ENCODE data around the gene ZNF142. TPM values are rescaled to one million over a fixed set of nuclear protein-coding genes. Genes with fewer than 3 reads are reported as not detected.

Gene ZNF142
- total and polyA plus RNA-seq, 2 donors from 2014 or later = 3.7 to 33.6 TPM

DNA sequence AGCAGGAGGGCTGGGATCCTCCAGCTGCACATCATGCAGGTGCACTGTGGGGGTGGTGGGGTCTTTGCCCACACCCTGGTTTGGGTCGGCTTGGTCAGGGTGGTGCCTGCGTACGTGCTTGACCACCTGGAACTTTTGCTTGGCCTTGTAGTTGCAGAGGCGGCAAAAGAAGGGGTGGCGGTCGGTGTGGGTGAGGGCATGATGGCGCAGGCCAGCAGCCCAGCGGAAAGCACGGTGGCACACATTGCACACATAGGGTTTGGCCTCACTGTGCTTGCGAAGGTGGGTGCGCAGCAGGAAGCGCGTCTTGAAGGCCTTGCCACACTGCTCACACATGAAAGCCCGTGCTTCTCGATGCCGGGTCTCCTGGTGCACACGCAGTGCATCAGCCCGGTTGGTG lies 21.1 kb downstream of the ZNF142 start:
- DNase-seq (no peak), FAIRE-seq (no peak)
- Histone ChIP-seq H3K36me3 (ENCODE audit: control insufficient read depth in 2 of 3, insufficient read depth in 3 of 3, low read length in 3 of 3) (peaks cover 6 to 58% (median 39%) of the 10 kb centered on the region in 3 donors), H3K9ac (ENCODE audit: low read length in 3 of 3) (no peak overlapping the region), H3K27me3 (ENCODE audit: control insufficient read depth, insufficient read depth, low read length) (no peaks in the 10 kb centered on the region), H3K4me1 (ENCODE audit: control insufficient read depth in 2 of 3, insufficient read depth in 2 of 3, low read depth in 1 of 3, low read length in 3 of 3) (no peaks in the 10 kb centered on the region), H3K27ac (ENCODE audit: low read depth in 2 of 2, low read length in 2 of 2) (no peak overlapping the region), H3K4me3 (ENCODE audit: low read length in 3 of 3) (no peak overlapping the region), H3K9me3 (ENCODE audit: control insufficient read depth in 2 of 3, insufficient read depth in 1 of 3, low read length in 3 of 3) (no peaks in the 10 kb centered on the region)
- intact Hi-C loops (cut with DNase I) = no loop called here
- TF ChIP-seq, protein P1, sequence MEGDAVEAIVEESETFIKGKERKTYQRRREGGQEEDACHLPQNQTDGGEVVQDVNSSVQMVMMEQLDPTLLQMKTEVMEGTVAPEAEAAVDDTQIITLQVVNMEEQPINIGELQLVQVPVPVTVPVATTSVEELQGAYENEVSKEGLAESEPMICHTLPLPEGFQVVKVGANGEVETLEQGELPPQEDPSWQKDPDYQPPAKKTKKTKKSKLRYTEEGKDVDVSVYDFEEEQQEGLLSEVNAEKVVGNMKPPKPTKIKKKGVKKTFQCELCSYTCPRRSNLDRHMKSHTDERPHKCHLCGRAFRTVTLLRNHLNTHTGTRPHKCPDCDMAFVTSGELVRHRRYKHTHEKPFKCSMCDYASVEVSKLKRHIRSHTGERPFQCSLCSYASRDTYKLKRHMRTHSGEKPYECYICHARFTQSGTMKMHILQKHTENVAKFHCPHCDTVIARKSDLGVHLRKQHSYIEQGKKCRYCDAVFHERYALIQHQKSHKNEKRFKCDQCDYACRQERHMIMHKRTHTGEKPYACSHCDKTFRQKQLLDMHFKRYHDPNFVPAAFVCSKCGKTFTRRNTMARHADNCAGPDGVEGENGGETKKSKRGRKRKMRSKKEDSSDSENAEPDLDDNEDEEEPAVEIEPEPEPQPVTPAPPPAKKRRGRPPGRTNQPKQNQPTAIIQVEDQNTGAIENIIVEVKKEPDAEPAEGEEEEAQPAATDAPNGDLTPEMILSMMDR (IDR thresholded peaks at IDR 0.05; ENCODE audit: borderline replicate concordance, extremely low read depth, insufficient read depth) = no peak

DNA sequence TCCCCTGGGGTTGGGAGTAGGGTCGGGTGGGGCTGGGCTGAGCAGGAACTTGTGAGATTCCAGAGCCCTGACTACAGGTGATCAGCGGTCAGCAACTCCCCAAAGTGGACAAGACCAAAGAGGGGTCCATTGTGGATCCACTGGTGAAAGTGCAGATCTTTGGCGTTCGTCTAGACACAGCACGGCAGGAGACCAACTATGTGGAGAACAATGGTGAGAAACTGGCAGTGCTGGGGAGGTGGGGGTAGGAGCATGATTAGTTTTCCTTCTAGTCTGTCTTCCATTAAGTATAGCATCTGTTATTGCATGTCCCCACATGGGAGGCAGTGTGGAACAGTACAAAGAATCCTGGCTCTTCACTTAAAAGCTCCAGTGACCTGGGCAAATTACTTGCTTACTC lies 23.7 kb downstream of the ZNF142 start:
- no peaks in the 10 kb centered on the region for H3K9me3 ChIP-seq (ENCODE audit: control insufficient read depth in 2 of 3, insufficient read depth in 1 of 3, low read length in 3 of 3)
- FAIRE-seq = no peak
- peaks cover 6 to 56% (median 36%) of the 10 kb centered on the region in 3 donors for H3K36me3 ChIP-seq (ENCODE audit: control insufficient read depth in 2 of 3, insufficient read depth in 3 of 3, low read length in 3 of 3)
- DNase-seq = no peak
- no peak overlapping the region for H3K4me3 ChIP-seq (ENCODE audit: low read length in 3 of 3)
- no peaks in the 10 kb centered on the region for H3K4me1 ChIP-seq (ENCODE audit: control insufficient read depth in 2 of 3, insufficient read depth in 2 of 3, low read depth in 1 of 3, low read length in 3 of 3)
- H3K27me3 ChIP-seq (ENCODE audit: control insufficient read depth, insufficient read depth, low read length) = no peaks in the 10 kb centered on the region
- TF ChIP-seq, protein P1 (IDR thresholded peaks at IDR 0.05; ENCODE audit: borderline replicate concordance, extremely low read depth, insufficient read depth) = no peak
- no peak overlapping the region for H3K27ac ChIP-seq (ENCODE audit: low read depth in 2 of 2, low read length in 2 of 2)
- intact Hi-C loops (cut with DNase I) = no loop called here
- no peak overlapping the region for H3K9ac ChIP-seq (ENCODE audit: low read length in 3 of 3)

DNA sequence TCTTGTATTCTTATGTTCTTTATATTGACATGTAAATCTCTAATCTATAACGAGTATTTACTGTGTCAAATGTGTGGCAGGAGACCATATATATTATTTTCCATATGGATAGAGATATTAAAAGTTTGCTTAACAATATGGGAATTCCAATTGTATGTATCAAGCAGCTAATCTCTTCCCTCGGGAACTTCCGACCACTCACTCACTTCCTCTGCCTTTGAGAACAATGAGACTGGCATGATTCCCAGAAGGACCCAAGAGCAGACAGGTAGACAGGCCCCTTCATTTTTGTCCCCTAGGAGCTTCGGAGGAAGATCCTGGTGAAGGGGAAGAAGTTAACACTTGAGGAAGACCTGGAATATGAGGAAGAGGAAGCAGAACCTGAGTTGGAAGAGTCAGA lies 27.6 kb downstream of the ZNF142 start:
- DNase-seq = no peak
- Histone ChIP-seq H3K9ac (ENCODE audit: low read length in 3 of 3) (no peak overlapping the region), H3K9me3 (ENCODE audit: control insufficient read depth in 2 of 3, insufficient read depth in 1 of 3, low read length in 3 of 3) (no peaks in the 10 kb centered on the region), H3K36me3 (ENCODE audit: control insufficient read depth in 2 of 3, insufficient read depth in 3 of 3, low read length in 3 of 3) (peaks cover 0 to 37% (median 15%) of the 10 kb centered on the region in 3 donors), H3K27ac (ENCODE audit: low read depth in 2 of 2, low read length in 2 of 2) (no peak overlapping the region), H3K4me1 (ENCODE audit: control insufficient read depth in 2 of 3, insufficient read depth in 2 of 3, low read depth in 1 of 3, low read length in 3 of 3) (no peaks in the 10 kb centered on the region), H3K4me3 (ENCODE audit: low read length in 3 of 3) (no peak overlapping the region), H3K27me3 (ENCODE audit: control insufficient read depth, insufficient read depth, low read length) (no peaks in the 10 kb centered on the region)
- TF ChIP-seq, protein P1 (IDR thresholded peaks at IDR 0.05; ENCODE audit: borderline replicate concordance, extremely low read depth, insufficient read depth) = no peak
- no peak for FAIRE-seq
- intact Hi-C loops (cut with DNase I) = no loop called here

DNA sequence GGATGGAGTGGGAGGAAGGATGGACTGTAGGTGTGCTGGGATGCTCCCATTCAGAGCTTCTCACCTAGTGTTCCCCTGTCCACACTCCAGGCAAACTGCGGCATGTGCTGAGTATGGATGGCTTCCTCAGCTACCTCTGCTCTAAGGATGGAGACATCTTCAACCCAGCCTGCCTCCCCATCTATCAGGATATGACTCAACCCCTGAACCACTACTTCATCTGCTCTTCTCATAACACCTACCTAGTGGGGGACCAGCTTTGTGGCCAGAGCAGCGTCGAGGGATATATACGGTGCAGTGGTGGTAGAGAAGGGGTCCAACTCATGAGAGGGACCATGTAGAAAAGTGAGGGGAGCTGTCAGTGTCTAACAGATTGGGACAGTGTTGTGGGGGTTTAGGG lies 31.5 kb downstream of the ZNF142 start:
- intact Hi-C loops (cut with DNase I) = no loop called here
- no peak for DNase-seq
- Histone ChIP-seq H3K9ac (ENCODE audit: low read length in 3 of 3) (no peak overlapping the region), H3K27ac (ENCODE audit: low read depth in 2 of 2, low read length in 2 of 2) (no peak overlapping the region), H3K27me3 (ENCODE audit: control insufficient read depth, insufficient read depth, low read length) (no peaks in the 10 kb centered on the region), H3K9me3 (ENCODE audit: control insufficient read depth in 2 of 3, insufficient read depth in 1 of 3, low read length in 3 of 3) (no peaks in the 10 kb centered on the region), H3K4me1 (ENCODE audit: control insufficient read depth in 2 of 3, insufficient read depth in 2 of 3, low read depth in 1 of 3, low read length in 3 of 3) (no peaks in the 10 kb centered on the region), H3K4me3 (ENCODE audit: low read length in 3 of 3) (no peak overlapping the region), H3K36me3 (ENCODE audit: control insufficient read depth in 2 of 3, insufficient read depth in 3 of 3, low read length in 3 of 3) (peaks cover 0 to 12% (median 3%) of the 10 kb centered on the region in 3 donors)
- TF ChIP-seq, protein P1 (IDR thresholded peaks at IDR 0.05; ENCODE audit: borderline replicate concordance, extremely low read depth, insufficient read depth) = no peak
- FAIRE-seq = no peak
